ENCODE results near the gene CRB2. TPM values are rescaled to one million over a fixed set of nuclear protein-coding genes. Genes with fewer than 3 reads are reported as not detected.

The CRB2 gene
- total RNA-seq, 1 experiment from 2014 or later, result 0.07 TPM

DNA sequence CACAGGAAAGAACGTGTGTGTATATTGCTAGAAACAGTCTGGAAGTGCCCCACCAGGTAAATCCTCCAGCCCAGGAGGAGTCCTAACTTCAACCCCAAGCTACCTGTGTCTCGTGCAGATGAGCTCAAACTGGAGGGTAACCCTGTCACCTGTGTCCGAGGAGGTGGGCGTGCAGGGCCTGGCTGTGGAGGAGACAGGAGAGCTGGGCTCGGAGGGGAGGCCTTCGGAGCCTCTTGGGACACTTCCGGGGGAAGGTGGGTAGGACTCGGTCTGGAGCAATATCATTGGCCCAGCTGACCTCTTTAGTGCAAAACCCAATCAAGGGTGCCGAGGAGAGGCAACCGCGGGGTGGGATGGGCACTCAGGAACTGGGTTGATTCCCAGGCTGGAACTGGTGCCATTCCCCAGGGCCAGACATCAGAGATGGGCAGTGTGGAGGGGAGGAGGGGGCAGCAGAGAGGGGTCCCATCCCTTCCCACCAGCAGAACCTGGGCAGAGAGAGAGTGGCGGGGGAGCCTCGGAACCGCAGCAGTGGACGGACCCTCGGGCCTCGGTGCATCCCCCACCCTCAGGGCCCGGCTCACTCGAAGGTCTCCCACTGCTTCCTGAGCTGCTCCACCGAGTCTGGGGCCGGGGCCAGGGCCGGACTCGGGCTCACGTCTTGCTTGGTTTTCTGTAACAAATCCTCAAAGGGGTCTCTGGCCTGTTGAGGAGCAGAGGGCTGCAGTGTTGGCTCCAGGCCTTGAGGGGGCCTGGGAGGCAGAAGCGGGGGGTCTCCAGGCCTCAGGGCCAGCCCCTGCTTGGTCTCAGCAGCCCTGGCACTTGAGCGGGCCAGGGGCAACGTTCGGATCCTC lies 25.1 kb downstream of the CRB2 start (continued):
- TF ChIP-seq, protein P1, sequence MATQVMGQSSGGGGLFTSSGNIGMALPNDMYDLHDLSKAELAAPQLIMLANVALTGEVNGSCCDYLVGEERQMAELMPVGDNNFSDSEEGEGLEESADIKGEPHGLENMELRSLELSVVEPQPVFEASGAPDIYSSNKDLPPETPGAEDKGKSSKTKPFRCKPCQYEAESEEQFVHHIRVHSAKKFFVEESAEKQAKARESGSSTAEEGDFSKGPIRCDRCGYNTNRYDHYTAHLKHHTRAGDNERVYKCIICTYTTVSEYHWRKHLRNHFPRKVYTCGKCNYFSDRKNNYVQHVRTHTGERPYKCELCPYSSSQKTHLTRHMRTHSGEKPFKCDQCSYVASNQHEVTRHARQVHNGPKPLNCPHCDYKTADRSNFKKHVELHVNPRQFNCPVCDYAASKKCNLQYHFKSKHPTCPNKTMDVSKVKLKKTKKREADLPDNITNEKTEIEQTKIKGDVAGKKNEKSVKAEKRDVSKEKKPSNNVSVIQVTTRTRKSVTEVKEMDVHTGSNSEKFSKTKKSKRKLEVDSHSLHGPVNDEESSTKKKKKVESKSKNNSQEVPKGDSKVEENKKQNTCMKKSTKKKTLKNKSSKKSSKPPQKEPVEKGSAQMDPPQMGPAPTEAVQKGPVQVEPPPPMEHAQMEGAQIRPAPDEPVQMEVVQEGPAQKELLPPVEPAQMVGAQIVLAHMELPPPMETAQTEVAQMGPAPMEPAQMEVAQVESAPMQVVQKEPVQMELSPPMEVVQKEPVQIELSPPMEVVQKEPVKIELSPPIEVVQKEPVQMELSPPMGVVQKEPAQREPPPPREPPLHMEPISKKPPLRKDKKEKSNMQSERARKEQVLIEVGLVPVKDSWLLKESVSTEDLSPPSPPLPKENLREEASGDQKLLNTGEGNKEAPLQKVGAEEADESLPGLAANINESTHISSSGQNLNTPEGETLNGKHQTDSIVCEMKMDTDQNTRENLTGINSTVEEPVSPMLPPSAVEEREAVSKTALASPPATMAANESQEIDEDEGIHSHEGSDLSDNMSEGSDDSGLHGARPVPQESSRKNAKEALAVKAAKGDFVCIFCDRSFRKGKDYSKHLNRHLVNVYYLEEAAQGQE (IDR thresholded peaks at IDR 0.05; ENCODE audit: low read depth), result no peak
- TF ChIP-seq POLR2AphosphoS5 (IDR thresholded peaks at IDR 0.05; ENCODE audit: low read depth, low read length), result no peak
- no peak for TF ChIP-seq YY1 (IDR thresholded peaks at IDR 0.05; ENCODE audit: extremely low read depth, insufficient replicate concordance, low read depth, low read length)
- TF ChIP-seq, protein P2, sequence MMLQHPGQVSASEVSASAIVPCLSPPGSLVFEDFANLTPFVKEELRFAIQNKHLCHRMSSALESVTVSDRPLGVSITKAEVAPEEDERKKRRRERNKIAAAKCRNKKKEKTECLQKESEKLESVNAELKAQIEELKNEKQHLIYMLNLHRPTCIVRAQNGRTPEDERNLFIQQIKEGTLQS (IDR thresholded peaks at IDR 0.05), result no peak
- no peak for TF ChIP-seq CBX3 (IDR thresholded peaks at IDR 0.05; ENCODE audit: low read depth)

DNA sequence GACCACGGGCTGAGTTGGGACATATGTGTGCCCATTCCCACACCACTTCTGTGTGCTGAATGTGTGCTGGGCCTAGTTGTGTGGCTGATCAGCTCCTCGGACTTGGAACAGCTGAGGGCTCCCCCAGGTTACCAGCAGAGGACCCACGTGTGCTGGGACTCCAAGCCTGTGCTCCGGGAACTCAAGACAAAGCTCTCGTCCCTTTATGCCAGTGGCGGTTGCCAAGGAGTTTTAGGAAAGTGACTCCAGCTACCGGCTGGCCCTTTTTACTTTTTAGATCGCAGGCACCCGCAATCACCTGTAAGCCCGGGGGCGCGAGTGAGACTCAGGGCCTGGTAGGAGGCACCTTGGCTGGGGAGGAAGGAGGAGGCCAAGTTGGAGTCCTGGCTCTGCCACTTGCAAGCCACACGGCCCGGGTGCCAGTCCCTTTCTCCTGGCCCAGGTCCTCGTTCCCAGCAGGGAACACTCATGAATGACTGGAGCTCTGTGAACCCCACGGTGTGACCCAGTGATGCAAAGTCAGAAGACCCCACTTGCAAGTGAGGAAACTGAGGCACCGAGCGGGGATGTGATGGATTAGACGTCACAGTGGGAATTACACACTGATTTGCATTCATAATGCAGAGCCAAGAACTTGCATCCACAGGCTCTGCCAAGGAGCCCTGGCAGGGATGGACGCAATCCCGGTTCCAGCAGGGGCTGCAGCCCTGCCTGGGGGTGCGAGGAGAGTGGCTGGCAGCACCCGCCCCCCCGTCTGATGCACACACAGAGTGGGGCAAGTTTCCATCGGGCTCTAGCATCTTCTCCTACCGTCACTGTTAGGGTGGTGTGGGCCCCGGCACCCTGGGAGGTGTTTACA lies 26.9 kb downstream of the CRB2 start:
- Histone ChIP-seq H3K9me2 (ENCODE audit: insufficient read depth) (no peaks in the 10 kb centered on the region), H3K27ac (ENCODE audit: low read depth, low read length) (no peak overlapping the region), H3K36me3 (ENCODE audit: control insufficient read depth in 1 of 2, insufficient read depth in 2 of 2, low read length in 2 of 2) (no peaks in the 10 kb centered on the region), H3K27me3 (ENCODE audit: insufficient read depth, low read length) (no peaks in the 10 kb centered on the region), H3K4me2 (ENCODE audit: low read length) (no peak overlapping the region), H3K4me1 (ENCODE audit: control insufficient read depth in 1 of 2, insufficient read depth in 2 of 2, low read length in 2 of 2) (no peaks in the 10 kb centered on the region), H3K9me3 (ENCODE audit: control insufficient read depth in 1 of 2, insufficient read depth in 1 of 2, low read depth in 1 of 2, low read length in 2 of 2) (no peaks in the 10 kb centered on the region), H3K4me3 (replicated peaks in 1 of 2; ENCODE audit: low read depth in 1 of 2, low read length in 2 of 2) (no peak overlapping the region), H3K9ac (ENCODE audit: low read length) (no peak overlapping the region), H3K79me2 (ENCODE audit: insufficient read depth, low read length) (no peaks in the 10 kb centered on the region), H4K20me1 (ENCODE audit: insufficient read depth) (no peaks in the 10 kb centered on the region), H2AFZ (ENCODE audit: low read depth, low read length, poor library complexity, severe bottlenecking) (no peak overlapping the region)
- no TSS peak for BruUV-seq (replicated peaks)
- POLR2A ChIA-PET, result no interaction called here
- RAD21 ChIA-PET (ENCODE audit: low non-redundant PET in 1 of 2, low total read pairs in 2 of 2, uncharacterized antibody in 2 of 2, unreplicated experiment in 2 of 2), result no interaction called here
- no peak for DNase-seq (ENCODE audit: low read depth, low spot score)
- CTCF ChIA-PET, result no interaction called here
- intact Hi-C loops (cut with micrococcal nuclease), result no loop called here
- no peak for TF ChIP-seq POLR2A (IDR thresholded peaks at IDR 0.05; ENCODE audit: borderline replicate concordance, extremely low read depth, insufficient read depth, insufficient read length)
- no peak for TF ChIP-seq JUND (IDR thresholded peaks at IDR 0.05)
- TF ChIP-seq, protein P2 (IDR thresholded peaks at IDR 0.05), result no peak
- TF ChIP-seq, protein P3, sequence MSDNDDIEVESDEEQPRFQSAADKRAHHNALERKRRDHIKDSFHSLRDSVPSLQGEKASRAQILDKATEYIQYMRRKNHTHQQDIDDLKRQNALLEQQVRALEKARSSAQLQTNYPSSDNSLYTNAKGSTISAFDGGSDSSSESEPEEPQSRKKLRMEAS (IDR thresholded peaks at IDR 0.05), result no peak
- TF ChIP-seq, protein P4, sequence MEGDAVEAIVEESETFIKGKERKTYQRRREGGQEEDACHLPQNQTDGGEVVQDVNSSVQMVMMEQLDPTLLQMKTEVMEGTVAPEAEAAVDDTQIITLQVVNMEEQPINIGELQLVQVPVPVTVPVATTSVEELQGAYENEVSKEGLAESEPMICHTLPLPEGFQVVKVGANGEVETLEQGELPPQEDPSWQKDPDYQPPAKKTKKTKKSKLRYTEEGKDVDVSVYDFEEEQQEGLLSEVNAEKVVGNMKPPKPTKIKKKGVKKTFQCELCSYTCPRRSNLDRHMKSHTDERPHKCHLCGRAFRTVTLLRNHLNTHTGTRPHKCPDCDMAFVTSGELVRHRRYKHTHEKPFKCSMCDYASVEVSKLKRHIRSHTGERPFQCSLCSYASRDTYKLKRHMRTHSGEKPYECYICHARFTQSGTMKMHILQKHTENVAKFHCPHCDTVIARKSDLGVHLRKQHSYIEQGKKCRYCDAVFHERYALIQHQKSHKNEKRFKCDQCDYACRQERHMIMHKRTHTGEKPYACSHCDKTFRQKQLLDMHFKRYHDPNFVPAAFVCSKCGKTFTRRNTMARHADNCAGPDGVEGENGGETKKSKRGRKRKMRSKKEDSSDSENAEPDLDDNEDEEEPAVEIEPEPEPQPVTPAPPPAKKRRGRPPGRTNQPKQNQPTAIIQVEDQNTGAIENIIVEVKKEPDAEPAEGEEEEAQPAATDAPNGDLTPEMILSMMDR (IDR thresholded peaks at IDR 0.05 in 2 of 3, conservative IDR thresholded peaks at IDR 0.05 in 1 of 3; ENCODE audit: borderline replicate concordance in 1 of 3, insufficient read depth in 1 of 3, low read depth in 2 of 3, low read length in 2 of 3), result no peak
- TF ChIP-seq, protein P1 (IDR thresholded peaks at IDR 0.05; ENCODE audit: low read depth), result no peak
- no peak for TF ChIP-seq SIN3A (IDR thresholded peaks at IDR 0.05; ENCODE audit: low read depth)
- TF ChIP-seq RAD21 (IDR thresholded peaks at IDR 0.05; ENCODE audit: low read depth), result no peak
- ATAC-seq, result no peak
